Measurements from ENCODE around the gene HM13. TPM values are rescaled to one million over a fixed set of nuclear protein-coding genes. Genes with fewer than 3 reads are reported as not detected.
"Not testable (repeated sequence)": the region's sequence is repeated elsewhere in the genome, so short reads cannot be mapped to it uniquely, and the experiment has no call there.

HM13 gene
- total RNA-seq, 1 experiment from 2014 or later = 272 TPM

- H2AFZ ChIP-seq = no peak overlapping the region
- H3K4me1 ChIP-seq (replicated peaks; ENCODE audit: insufficient read depth) = peaks cover 44% of the 10 kb centered on the region
- POLR2A ChIA-PET (ENCODE audit: unreplicated experiment) = interaction anchor here (0.5 to 1.6 kb wide), 3 partner anchors 9 to 135 kb away, joined by 6 to 18 read pairs (median 10); partner anchors contain the start of gene ID1
- H3K27me3 ChIP-seq (ENCODE audit: insufficient read depth, low read depth) = no peaks in the 10 kb centered on the region
- no peak overlapping the region for H3K4me3 ChIP-seq
- no TSS peak for BruUV-seq (replicated peaks)
- H3K9me2 ChIP-seq (ENCODE audit: insufficient read depth) = no peaks in the 10 kb centered on the region
- no peaks in the 10 kb centered on the region for H3K9me3 ChIP-seq (ENCODE audit: insufficient read depth, low read depth)
- no peaks in the 10 kb centered on the region for H3K36me3 ChIP-seq (ENCODE audit: low read depth)
- peaks cover 15% of the 10 kb centered on the region for H3K79me2 ChIP-seq (ENCODE audit: low read depth)
- intact Hi-C loops (cut with micrococcal nuclease; ENCODE audit: unreplicated experiment) = no loop called here
- peaks cover 56% of the 10 kb centered on the region for H3F3A ChIP-seq (ENCODE audit: insufficient read depth, low read depth)
- DNase-seq = peak; percentile 60 to 87
- H4K20me1 ChIP-seq (ENCODE audit: insufficient read depth) = no peaks in the 10 kb centered on the region
- peak overlapping the region; percentile 96 for H3K27ac ChIP-seq
- TF ChIP-seq, protein P1, sequence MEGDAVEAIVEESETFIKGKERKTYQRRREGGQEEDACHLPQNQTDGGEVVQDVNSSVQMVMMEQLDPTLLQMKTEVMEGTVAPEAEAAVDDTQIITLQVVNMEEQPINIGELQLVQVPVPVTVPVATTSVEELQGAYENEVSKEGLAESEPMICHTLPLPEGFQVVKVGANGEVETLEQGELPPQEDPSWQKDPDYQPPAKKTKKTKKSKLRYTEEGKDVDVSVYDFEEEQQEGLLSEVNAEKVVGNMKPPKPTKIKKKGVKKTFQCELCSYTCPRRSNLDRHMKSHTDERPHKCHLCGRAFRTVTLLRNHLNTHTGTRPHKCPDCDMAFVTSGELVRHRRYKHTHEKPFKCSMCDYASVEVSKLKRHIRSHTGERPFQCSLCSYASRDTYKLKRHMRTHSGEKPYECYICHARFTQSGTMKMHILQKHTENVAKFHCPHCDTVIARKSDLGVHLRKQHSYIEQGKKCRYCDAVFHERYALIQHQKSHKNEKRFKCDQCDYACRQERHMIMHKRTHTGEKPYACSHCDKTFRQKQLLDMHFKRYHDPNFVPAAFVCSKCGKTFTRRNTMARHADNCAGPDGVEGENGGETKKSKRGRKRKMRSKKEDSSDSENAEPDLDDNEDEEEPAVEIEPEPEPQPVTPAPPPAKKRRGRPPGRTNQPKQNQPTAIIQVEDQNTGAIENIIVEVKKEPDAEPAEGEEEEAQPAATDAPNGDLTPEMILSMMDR (conservative IDR thresholded peaks at IDR 0.05) = no peak
- no peak for TF ChIP-seq EZH2 (IDR thresholded peaks at IDR 0.05; ENCODE audit: low read depth)
- CTCF ChIA-PET = interaction anchor here (0.5 to 0.6 kb wide), 2 partner anchors 17 to 667 kb away, joined by 3 to 13 read pairs; no protein-coding TSS in a partner anchor
- peak overlapping the region; percentile 66 for H3K4me2 ChIP-seq
Measured at GRCh38 chr20:31595654-31596411, 81.6 kb downstream of the HM13 start.

GRCh38 chr20:31596412-31596715 lies 82.1 kb downstream of the HM13 start:
- H3K36me3 ChIP-seq (ENCODE audit: low read depth); H4K20me1 ChIP-seq (ENCODE audit: insufficient read depth); H3K4me2 ChIP-seq; H3K9me3 ChIP-seq (ENCODE audit: insufficient read depth, low read depth); intact Hi-C loops (cut with micrococcal nuclease; ENCODE audit: unreplicated experiment); H3K27me3 ChIP-seq (ENCODE audit: insufficient read depth, low read depth); DNase-seq; H3K9me2 ChIP-seq (ENCODE audit: insufficient read depth); H2AFZ ChIP-seq; BruUV-seq (replicated peaks); H3K4me3 ChIP-seq: not testable (repeated sequence)
- peak overlapping the region; percentile 5; the same call in 1 of the 2 replicates for H3K27ac ChIP-seq
- CTCF ChIA-PET = interaction anchor here (0.5 kb wide), 1 partner anchor 666 kb away, joined by 13 read pairs; no protein-coding TSS in a partner anchor
- peaks cover 15% of the 10 kb centered on the region for H3K79me2 ChIP-seq (ENCODE audit: low read depth)
- H3K4me1 ChIP-seq (replicated peaks; ENCODE audit: insufficient read depth) = peaks cover 38% of the 10 kb centered on the region
- H3F3A ChIP-seq (ENCODE audit: insufficient read depth, low read depth) = peaks cover 51% of the 10 kb centered on the region
- POLR2A ChIA-PET (ENCODE audit: unreplicated experiment) = interaction anchor here (0.5 to 1.6 kb wide), 2 partner anchors 9 to 10 kb away, joined by 10 to 18 read pairs; partner anchors contain the start of gene ID1

DNA sequence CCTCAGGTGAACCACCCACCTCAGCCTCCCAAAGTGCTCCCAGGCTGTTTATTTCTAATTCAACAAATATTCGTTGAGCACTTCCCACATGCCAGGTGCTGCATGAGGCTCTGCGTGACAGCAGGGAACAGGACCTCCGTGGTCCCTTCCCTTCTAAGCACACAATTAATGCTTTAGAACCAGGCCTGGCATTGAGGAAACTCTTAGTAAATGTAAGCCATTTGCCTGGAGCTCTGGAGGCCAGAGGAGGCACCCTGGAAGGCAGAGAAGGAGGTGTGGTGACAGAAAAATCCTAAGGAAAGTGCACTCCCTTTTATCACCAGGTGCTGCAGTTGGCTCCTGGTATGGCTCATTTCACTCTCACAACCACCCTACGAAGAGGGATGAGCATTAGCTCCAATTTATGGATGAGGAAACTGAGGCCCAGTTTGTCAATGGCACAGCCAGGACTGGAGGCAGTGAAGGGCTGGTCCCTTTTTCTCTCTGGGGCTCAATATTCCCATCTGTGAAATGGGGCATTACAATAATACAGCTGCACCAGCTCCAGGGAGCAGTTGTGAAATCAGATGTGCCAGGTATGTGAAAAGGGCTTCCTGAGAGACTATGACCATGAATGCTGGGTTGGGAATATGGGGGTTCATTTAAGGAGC lies 82.7 kb downstream of the HM13 start:
- Histone ChIP-seq H3K9me3 (ENCODE audit: insufficient read depth, low read depth) (no peaks in the 10 kb centered on the region), H3K27me3 (ENCODE audit: insufficient read depth, low read depth) (no peaks in the 10 kb centered on the region), H3K4me1 (replicated peaks; ENCODE audit: insufficient read depth) (peaks cover 37% of the 10 kb centered on the region), H3K27ac (peak overlapping the region; percentile 5; the same call in 1 of the 2 replicates), H3K4me2 (0 out of 2 replicates have a peak overlapping the region, but pooled peaks have one; percentile 0), H3F3A (ENCODE audit: insufficient read depth, low read depth) (peaks cover 55% of the 10 kb centered on the region), H2AFZ (no peak overlapping the region), H3K36me3 (ENCODE audit: low read depth) (no peaks in the 10 kb centered on the region), H3K4me3 (no peak overlapping the region), H3K9me2 (ENCODE audit: insufficient read depth) (no peaks in the 10 kb centered on the region), H3K79me2 (ENCODE audit: low read depth) (peaks cover 15% of the 10 kb centered on the region), H4K20me1 (ENCODE audit: insufficient read depth) (no peaks in the 10 kb centered on the region)
- intact Hi-C loops (cut with micrococcal nuclease; ENCODE audit: unreplicated experiment) = no loop called here
- ChIA-PET CTCF (no interaction called here), POLR2A (ENCODE audit: unreplicated experiment) (no interaction called here)
- no peak for TF ChIP-seq EZH2 (IDR thresholded peaks at IDR 0.05; ENCODE audit: low read depth)
- TF ChIP-seq, protein P1 (conservative IDR thresholded peaks at IDR 0.05) = no peak
- no peak for DNase-seq
- BruUV-seq (replicated peaks) = no TSS peak

Data from PC-9 (cell line).